Pancreas (tissue), 10 donors: ENCODE results near the gene TAC4. TPM values are rescaled to one million over a fixed set of nuclear protein-coding genes. Genes with fewer than 3 reads are reported as not detected.
A peak's percentile ranks its signal among the peaks of the same experiment; 100 is the strongest.
"Not testable (repeated sequence)": the region's sequence is repeated elsewhere in the genome, so short reads cannot be mapped to it uniquely, and the experiment has no call there.

Experiments
- ATAC-seq, 4 donors: fragments of 200-7000 bp; cut with Tn5 transposase; one replicate each; pipeline versions ENCODE4 v1.8.0 to v1.9.1; 2020; ENCODE audit warnings: mild to moderate bottlenecking in 4 of 4, moderate library complexity in 4 of 4
- DNase-seq, 6 donors: peaks; one replicate each; pipeline ENCODE4 v3.0.0-alpha.2; 2020
- FAIRE-seq: peaks from 2 replicates; lab custom pipeline; 2012; peaks lifted over from hg19 to GRCh38; lab: Jason Lieb, UNC
- H3K27ac ChIP-seq, 4 donors: fragments of 200-600 bp; sonication (generic); 1 replicate in 3 of 4; 2 replicates in 1 of 4; pipeline versions ENCODE4 v1.5.0 to v1.8.0; 2020
- H3K27me3 ChIP-seq, 4 donors: fragments of 200-600 bp; one replicate each; pipeline ENCODE4 v1.8.0; 2021
- H3K36me3 ChIP-seq, 3 donors: fragments of 200-600 bp; sonication (generic) in 1 of 3; one replicate each; pipeline versions ENCODE4 v1.5.0 to v1.8.0; 2020 to 2021
- H3K4me1 ChIP-seq, 3 donors: fragments of 200-600 bp; one replicate each; pipeline ENCODE4 v1.8.0; 2021
- H3K4me3 ChIP-seq, 4 donors: fragments of 200-600 bp; sonication (generic) in 2 of 4; one replicate each; pipeline versions ENCODE4 v1.5.0 to v1.8.0; 2020 to 2021
- H3K9me3 ChIP-seq, 4 donors: fragments of 200-600 bp; one replicate each; pipeline ENCODE4 v1.8.0; 2021
- CTCF ChIP-seq, 4 donors: fragments of 200-600 bp; sonication (generic) in 3 of 4; IDR thresholded peaks; one replicate each; pipeline versions ENCODE4 v1.5.0 to v1.8.0; 2021; ENCODE audit warnings: antibody characterized with exemption in 4 of 4
- WGBS, 2 donors: extraction: QIAGEN DNeasy Blood & Tissue Kit; methylation state at CpG; one replicate each; pipeline ENCODE4 v1.1.7; 2013; 5-methylcytosine and 5-hydroxymethylcytosine counted together
- intact Hi-C, 3 donors: fragments of 100-400 bp; cut with DNase I; formaldehyde crosslinking; loops; one replicate each; pipeline versions ENCODE4 v1.11.1 to v1.14.2; 2022
- polyA plus RNA-seq, 2 donors: library from polyadenylated mRNA; stranded (reverse); fragments of 200-250 nt; gene quantifications; one replicate each; pipeline ENCODE4 v1.2.3, GENCODE V29; 2013
- total RNA-seq, 6 donors: library from RNA; stranded (reverse); fragmentation: NEBNext Ultra II Directional in 4 of 6; extraction: Animal tissue kit (Norgen Biotek cat#: 25700) in 4 of 6; gene quantifications; one replicate each; pipeline versions ENCODE4 v1.2.1 to v1.2.4, GENCODE V29; 2021 to 2023
- donor health status: healthy with polysubstance abuse.
- donor health status: DM: no; HTN: no; CAD: no; lungs with moderate emphysema.
- donor health status: DM: no; HTN: no; CAD: no.
- donor health status: control.
- donor health status: control.
- donor health status: Bipolar disorder and iron deficiency.
- donor health status: DM: yes; HTN: yes; CAD: no.
- donor health status: DM: no; HTN: no; CAD: no.
- donor health status: DM: no; HTN: no; CAD: no.
- donor health status: DM: yes; HTN: yes; CAD: no.

Gene TAC4
- total and polyA plus RNA-seq, 8 donors: not detected

DNA sequence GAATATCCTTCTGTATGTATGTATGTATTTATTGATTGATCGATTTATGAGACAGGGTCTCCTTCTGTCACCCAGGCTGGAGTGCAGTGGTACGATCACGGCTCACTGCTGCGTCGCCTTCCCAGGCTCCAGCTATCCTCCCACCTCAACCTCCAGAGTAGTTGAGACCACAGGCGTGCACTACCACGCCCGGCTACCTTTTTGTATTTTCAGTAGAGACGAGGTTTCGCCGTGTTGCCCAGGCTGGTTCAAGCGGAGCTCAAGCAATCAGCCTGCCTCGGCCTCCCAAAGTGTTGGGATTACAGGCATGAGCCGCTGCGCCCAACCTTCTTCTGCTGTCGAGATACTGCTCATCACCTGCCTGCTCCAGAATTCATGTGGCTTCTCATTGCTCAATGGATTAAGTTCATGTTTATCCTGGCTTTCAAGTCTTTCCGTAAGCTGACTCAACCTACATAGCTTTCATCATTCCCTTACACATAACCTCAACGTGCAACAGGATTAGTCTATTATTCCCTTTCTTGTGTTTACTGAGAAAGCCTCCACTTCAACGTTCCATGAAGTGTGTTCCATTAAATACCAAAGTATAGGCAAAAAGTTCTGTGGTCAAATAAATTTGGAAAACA lies 13.6 kb downstream of the TAC4 start:
- Histone ChIP-seq H3K9me3 (no peaks in the 10 kb centered on the region), H3K27ac (no peak overlapping the region), H3K4me3 (no peak overlapping the region), H3K4me1 (peaks cover 0 to 13% (median 9%) of the 10 kb centered on the region in 3 donors), H3K36me3 (no peaks in the 10 kb centered on the region), H3K27me3 (no peaks in the 10 kb centered on the region)
- ATAC-seq: no peak
- no peak for DNase-seq
- intact Hi-C loops: no loop called here
- no peak for TF ChIP-seq CTCF (IDR thresholded peaks at IDR 0.05)
- no peak for FAIRE-seq
- 94 to 99% methylated on average over 19 of the region's 19 CpGs for WGBS, 2 donors

GRCh38 chr17:49832840-49833599 lies 14.8 kb downstream of the TAC4 start:
- Histone ChIP-seq H3K36me3 (no peaks in the 10 kb centered on the region), H3K4me3 (no peak overlapping the region), H3K27me3 (no peaks in the 10 kb centered on the region), H3K4me1 (peaks cover 0 to 13% (median 9%) of the 10 kb centered on the region in 3 donors), H3K27ac (no peak overlapping the region), H3K9me3 (no peaks in the 10 kb centered on the region)
- TF ChIP-seq CTCF (IDR thresholded peaks at IDR 0.05): no peak
- DNase-seq (no peak), ATAC-seq (no peak), FAIRE-seq (no peak)
- intact Hi-C loops: no loop called here
- 86 to 88% methylated on average over 7 of the region's 7 CpGs for WGBS, 2 donors

DNA sequence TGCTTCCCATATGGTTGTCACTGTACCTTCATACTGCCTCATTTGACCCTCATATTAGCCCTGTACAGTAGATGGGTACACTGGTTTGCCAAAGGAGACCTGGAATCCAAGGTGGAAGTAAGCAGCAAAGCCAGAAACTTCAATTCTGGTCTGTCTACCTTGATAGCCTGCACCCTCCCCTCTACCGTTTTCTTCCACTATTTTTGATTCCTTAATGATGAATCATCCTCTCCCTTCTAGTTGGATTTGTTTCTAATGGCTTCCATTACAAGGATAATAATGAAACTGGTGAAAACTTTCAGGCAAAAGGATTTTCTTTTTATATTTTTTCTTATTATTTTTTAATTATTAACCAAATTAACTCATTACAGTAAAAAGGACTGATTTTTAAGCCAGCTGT lies 17.3 kb downstream of the TAC4 start:
- Histone ChIP-seq H3K36me3 (peaks cover 0 to 21% (median 19%) of the 10 kb centered on the region in 3 donors), H3K27ac (no peak overlapping the region), H3K4me3 (no peak overlapping the region), H3K9me3 (no peaks in the 10 kb centered on the region), H3K27me3 (no peaks in the 10 kb centered on the region), H3K4me1 (peaks cover 0 to 5% (median 0%) of the 10 kb centered on the region in 3 donors)
- intact Hi-C loops: no loop called here
- no peak for TF ChIP-seq CTCF (IDR thresholded peaks at IDR 0.05)
- FAIRE-seq (no peak), DNase-seq (no peak), ATAC-seq (peak in 1 of 4 donors; percentile 49)
- WGBS, 2 donors: 52 to 53% methylated on average over 1 of the region's 1 CpG

DNA sequence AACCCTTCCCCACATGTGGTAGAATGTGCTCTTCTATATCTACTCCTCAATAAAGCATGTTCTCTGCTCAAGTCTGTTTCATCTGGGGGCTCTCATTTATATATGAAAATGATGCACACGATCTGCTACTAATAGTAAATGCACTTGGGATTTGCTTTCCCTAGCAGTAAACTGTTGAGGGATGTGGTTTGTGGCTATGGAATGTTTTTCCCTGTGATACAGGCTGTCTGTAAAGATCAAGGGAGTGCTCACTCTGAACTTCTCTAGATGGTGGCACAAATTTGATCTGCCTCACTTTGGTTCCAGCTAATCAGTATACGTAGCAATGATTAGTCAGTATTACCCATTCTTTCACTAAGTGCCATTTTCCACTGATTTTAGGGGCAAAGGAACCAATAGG lies 18.8 kb downstream of the TAC4 start:
- H3K27ac ChIP-seq: no peak overlapping the region
- H3K4me1 ChIP-seq: no peaks in the 10 kb centered on the region
- 89 to 90% methylated on average over 2 of the region's 2 CpGs for WGBS, 2 donors
- intact Hi-C loops: no loop called here
- FAIRE-seq: no peak
- H3K9me3 ChIP-seq: no peaks in the 10 kb centered on the region
- TF ChIP-seq CTCF (IDR thresholded peaks at IDR 0.05): no peak
- DNase-seq: no peak
- H3K4me3 ChIP-seq: no peak overlapping the region
- H3K27me3 ChIP-seq: no peaks in the 10 kb centered on the region
- peaks cover 0 to 25% (median 22%) of the 10 kb centered on the region in 3 donors for H3K36me3 ChIP-seq
- ATAC-seq: no peak

DNA sequence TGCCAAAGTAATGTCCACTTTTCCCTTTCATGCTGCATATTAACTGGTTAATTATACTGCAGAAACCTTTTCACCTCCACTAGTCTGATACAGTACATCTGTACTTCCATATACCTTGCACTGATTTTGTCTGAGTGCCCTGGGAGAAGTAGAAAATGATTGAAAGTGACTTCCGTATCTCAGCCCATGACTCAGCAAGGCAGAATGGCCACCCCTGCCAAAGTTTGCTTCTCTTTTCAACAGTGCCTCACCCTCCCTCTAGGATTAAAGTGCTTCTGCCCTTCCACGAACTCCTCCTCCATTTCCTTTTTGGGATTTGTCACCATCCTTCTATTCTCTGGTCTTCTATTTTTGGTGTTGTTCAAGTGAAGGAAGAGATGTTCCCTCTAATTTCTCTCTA lies 19.5 kb downstream of the TAC4 start:
- 61 to 81% methylated on average over 2 of the region's 2 CpGs for WGBS, 2 donors
- H3K27ac ChIP-seq, H3K4me1 ChIP-seq, intact Hi-C loops, DNase-seq, H3K4me3 ChIP-seq, FAIRE-seq, H3K27me3 ChIP-seq, H3K9me3 ChIP-seq: not testable (repeated sequence)
- H3K36me3 ChIP-seq: peaks cover 0 to 29% (median 28%) of the 10 kb centered on the region in 3 donors
- peak in 3 of 4 donors; percentile 32 to 69 (median 50) for ATAC-seq
